Neutrophil (primary cell): Measurements from ENCODE around the gene CUBN.

ENCODE experiments used
- H3K27ac ChIP-seq: fragments of 200-600 bp; sonication (generic); 2 replicates; pipeline ENCODE4 v1.5.1; 2016; ENCODE audit warnings: mild to moderate bottlenecking, moderate library complexity
- H3K27me3 ChIP-seq: fragments of 200-600 bp; sonication (generic); 2 replicates; pipeline ENCODE4 v1.6.0; 2016; ENCODE audit warnings: mild to moderate bottlenecking
- H3K36me3 ChIP-seq: fragments of 200-600 bp; sonication (generic); 2 replicates; pipeline ENCODE4 v1.5.1; 2017
- H3K4me1 ChIP-seq, 2 experiments: fragments of 200-600 bp in 1 of 2; sonication (generic) in 1 of 2; 1 replicate in 1 of 2; 2 replicates in 1 of 2; pipeline versions ENCODE4 v1.5.1 to v1.6.1; 2013 to 2016; ENCODE audit warnings: low read depth in 1 of 2, low read length in 1 of 2, mild to moderate bottlenecking in 1 of 2, moderate library complexity in 1 of 2; ENCODE audit not compliant: control insufficient read depth in 1 of 2, insufficient read depth in 1 of 2
- H3K4me3 ChIP-seq, 2 experiments: fragments of 200-600 bp in 1 of 2; sonication (generic) in 1 of 2; 1 replicate in 1 of 2; 2 replicates in 1 of 2; pipeline ENCODE4 v1.5.1; 2013 to 2016; ENCODE audit warnings: low read depth in 1 of 2, low read length in 1 of 2, mild to moderate bottlenecking in 1 of 2, moderate library complexity in 1 of 2
- H3K9me3 ChIP-seq: fragments of 200-600 bp; sonication (generic); 2 replicates; pipeline ENCODE4 v1.5.1; 2016
- TF ChIP-seq, protein P1 (sequence below): fragments of 200-600 bp; sonication (generic); IDR thresholded peaks from 2 replicates; pipeline ENCODE4 v1.5.1; 2016; ENCODE audit warnings: antibody characterized with exemption

CUBN gene

GRCh38 chr10:16995867-16996529 is 133.6 kb downstream of the CUBN start:
- no peak overlapping the region for H3K4me3 ChIP-seq
- H3K27me3 ChIP-seq, result peaks cover 7% of the 10 kb centered on the region
- no peaks in the 10 kb centered on the region for H3K9me3 ChIP-seq
- H3K36me3 ChIP-seq, result no peaks in the 10 kb centered on the region
- TF ChIP-seq, protein P1, sequence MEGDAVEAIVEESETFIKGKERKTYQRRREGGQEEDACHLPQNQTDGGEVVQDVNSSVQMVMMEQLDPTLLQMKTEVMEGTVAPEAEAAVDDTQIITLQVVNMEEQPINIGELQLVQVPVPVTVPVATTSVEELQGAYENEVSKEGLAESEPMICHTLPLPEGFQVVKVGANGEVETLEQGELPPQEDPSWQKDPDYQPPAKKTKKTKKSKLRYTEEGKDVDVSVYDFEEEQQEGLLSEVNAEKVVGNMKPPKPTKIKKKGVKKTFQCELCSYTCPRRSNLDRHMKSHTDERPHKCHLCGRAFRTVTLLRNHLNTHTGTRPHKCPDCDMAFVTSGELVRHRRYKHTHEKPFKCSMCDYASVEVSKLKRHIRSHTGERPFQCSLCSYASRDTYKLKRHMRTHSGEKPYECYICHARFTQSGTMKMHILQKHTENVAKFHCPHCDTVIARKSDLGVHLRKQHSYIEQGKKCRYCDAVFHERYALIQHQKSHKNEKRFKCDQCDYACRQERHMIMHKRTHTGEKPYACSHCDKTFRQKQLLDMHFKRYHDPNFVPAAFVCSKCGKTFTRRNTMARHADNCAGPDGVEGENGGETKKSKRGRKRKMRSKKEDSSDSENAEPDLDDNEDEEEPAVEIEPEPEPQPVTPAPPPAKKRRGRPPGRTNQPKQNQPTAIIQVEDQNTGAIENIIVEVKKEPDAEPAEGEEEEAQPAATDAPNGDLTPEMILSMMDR, result no peak
- H3K4me1 ChIP-seq, result no peaks in the 10 kb centered on the region
- H3K27ac ChIP-seq, result no peak overlapping the region

DNA sequence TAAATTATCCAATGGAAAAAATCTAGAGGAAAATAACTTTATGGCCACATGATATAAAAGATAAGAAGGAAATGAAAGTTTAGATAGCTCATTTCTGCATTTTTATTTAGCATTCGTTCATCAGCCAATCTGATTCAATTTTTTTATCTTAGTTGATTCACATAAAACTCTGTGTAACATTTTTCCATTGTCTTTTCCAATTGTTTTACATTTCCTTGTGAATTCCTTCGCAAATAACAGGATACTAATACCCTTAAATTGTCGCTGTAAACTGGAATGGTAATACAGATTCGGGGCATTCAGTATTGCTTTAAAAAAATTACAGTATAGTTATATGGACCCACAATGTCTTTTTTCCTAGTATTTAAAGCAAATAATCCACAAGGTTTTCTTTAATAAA is 136.4 kb downstream of the CUBN start:
- H3K36me3 ChIP-seq, result no peaks in the 10 kb centered on the region
- TF ChIP-seq, protein P1, result no peak
- H3K27ac ChIP-seq, result no peak overlapping the region
- H3K9me3 ChIP-seq, result no peaks in the 10 kb centered on the region
- H3K27me3 ChIP-seq, result peaks cover 7% of the 10 kb centered on the region
- no peak overlapping the region for H3K4me3 ChIP-seq
- H3K4me1 ChIP-seq, result no peaks in the 10 kb centered on the region

DNA sequence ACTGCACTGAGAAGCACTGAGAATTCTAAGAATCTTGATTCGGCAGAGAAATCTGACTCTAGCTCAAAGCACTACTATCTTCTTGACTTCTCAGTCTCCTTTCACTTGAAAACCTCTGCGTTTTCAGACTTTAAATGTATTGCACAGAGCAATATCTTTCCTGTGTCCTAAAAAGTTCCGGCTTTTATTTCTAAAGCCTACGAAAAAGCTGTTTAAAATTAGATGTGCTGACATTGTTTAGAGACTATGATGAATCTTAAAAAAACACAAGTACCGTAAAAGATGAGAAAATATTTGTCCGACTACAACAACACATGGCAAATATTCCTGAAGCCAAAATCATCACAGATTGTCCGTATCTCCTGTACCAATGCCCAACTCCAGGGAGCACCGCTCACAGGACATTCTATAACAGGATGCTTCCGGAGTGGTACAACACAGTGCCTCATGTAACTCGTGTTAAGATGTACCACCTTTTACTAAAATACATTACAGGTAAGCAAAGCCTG is 136.9 kb downstream of the CUBN start:
- no peak overlapping the region for H3K4me3 ChIP-seq
- no peaks in the 10 kb centered on the region for H3K36me3 ChIP-seq
- H3K4me1 ChIP-seq, result no peaks in the 10 kb centered on the region
- H3K9me3 ChIP-seq, result no peaks in the 10 kb centered on the region
- H3K27ac ChIP-seq, result no peak overlapping the region
- H3K27me3 ChIP-seq, result peaks cover 7% of the 10 kb centered on the region
- TF ChIP-seq, protein P1, result no peak

DNA sequence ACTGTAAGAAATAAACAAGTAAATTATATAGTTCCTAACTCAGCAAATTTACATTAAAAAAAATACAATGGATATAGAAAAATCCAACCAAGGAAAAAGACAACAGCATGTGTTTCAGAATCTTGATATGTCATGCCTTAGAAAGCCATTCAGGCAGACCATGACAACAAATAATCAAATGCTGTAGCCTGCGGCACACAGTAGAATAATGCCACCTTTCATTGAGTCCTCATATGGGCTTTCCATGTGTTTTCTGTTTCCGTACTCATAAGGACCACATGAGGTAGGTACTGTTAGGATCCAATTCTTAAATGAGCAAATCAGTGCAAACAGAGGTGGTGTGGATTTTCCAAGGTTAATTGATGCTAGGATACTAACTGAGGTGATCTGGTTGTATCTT is 138.6 kb downstream of the CUBN start:
- Histone ChIP-seq H3K4me3 (no peak overlapping the region), H3K4me1 (no peaks in the 10 kb centered on the region), H3K36me3 (no peaks in the 10 kb centered on the region), H3K27me3 (peaks cover 7% of the 10 kb centered on the region), H3K9me3 (no peaks in the 10 kb centered on the region), H3K27ac (no peak overlapping the region)
- TF ChIP-seq, protein P1, result no peak

- Histone ChIP-seq H3K4me3 (no peak overlapping the region), H3K36me3 (no peaks in the 10 kb centered on the region), H3K27ac (no peak overlapping the region), H3K9me3 (no peaks in the 10 kb centered on the region), H3K27me3 (no peaks in the 10 kb centered on the region), H3K4me1 (no peaks in the 10 kb centered on the region)
- TF ChIP-seq, protein P1, result no peak
These were observed 139.8 kb downstream of the CUBN start for GRCh38 chr10:16989826-16990293.
